Dendritic cell treated with granulocyte-macrophage colony-stimulating factor and Interleukin-4, amounts not matched to agents 40 ng/mL and 50 ng/mL, for 4 days (primary cell): ENCODE measurements around the gene OR4D1.

ENCODE experiments used
- H3K27ac Mint-ChIP-seq: one replicate; pipeline ENCODE4 v1.8.0; 2022; ENCODE audit warnings: mild to moderate bottlenecking, mixed read lengths
- H3K27me3 Mint-ChIP-seq: one replicate; pipeline ENCODE4 v1.8.0; 2022; ENCODE audit warnings: mild to moderate bottlenecking, mixed read lengths
- H3K36me3 Mint-ChIP-seq: one replicate; pipeline ENCODE4 v1.8.0; 2022; ENCODE audit warnings: low read depth, mixed read lengths
- H3K4me1 Mint-ChIP-seq: one replicate; pipeline ENCODE4 v1.8.0; 2022; ENCODE audit warnings: low read depth, mixed read lengths
- H3K4me3 Mint-ChIP-seq: one replicate; pipeline ENCODE4 v1.8.0; 2022; ENCODE audit warnings: mild to moderate bottlenecking, moderate library complexity, mixed read lengths
- H3K9me3 Mint-ChIP-seq: one replicate; pipeline ENCODE4 v1.8.0; 2022; ENCODE audit warnings: mixed read lengths
- intact Hi-C: fragments of 100-400 bp; cut with micrococcal nuclease; formaldehyde crosslinking; loops from one replicate; pipeline ENCODE4 v1.15.0; 2022

OR4D1 gene

GRCh38 chr17:58166682-58167081 lies 18.5 kb downstream of the OR4D1 start, which contains the start of gene OR4D2:
Gene OR4D2, plus strand, starts transcription at chr17:58166982. Its CDS starts 2,674 bp downstream, at chr17:58169656.
- H3K27ac Mint-ChIP-seq, result no peak within 1 kb of the TSS

GRCh38 chr17:58170622-58171021 lies 22.4 kb downstream of the OR4D1 start:
- no peaks in the 10 kb centered on the region for H3K36me3 Mint-ChIP-seq

More at GRCh38 chr17:58166682-58167081, 18.5 kb downstream of the OR4D1 start, which contains the start of gene OR4D2:
- H3K4me3 Mint-ChIP-seq, result no peak within 1 kb of the TSS
- H3K9me3 Mint-ChIP-seq, result no peaks in the 10 kb centered on the region
- no peaks in the 10 kb centered on the region for H3K36me3 Mint-ChIP-seq
- no peaks in the 10 kb centered on the region for H3K4me1 Mint-ChIP-seq
- intact Hi-C loops, result no loop called here
- H3K27me3 Mint-ChIP-seq, result peaks cover 43% of the 10 kb centered on the region

GRCh38 chr17:58172369-58173071 lies 24.3 kb downstream of the OR4D1 start:
- H3K4me1 Mint-ChIP-seq, result no peaks in the 10 kb centered on the region
- H3K36me3 Mint-ChIP-seq, result no peaks in the 10 kb centered on the region
- no peaks in the 10 kb centered on the region for H3K9me3 Mint-ChIP-seq
- no peak overlapping the region for H3K4me3 Mint-ChIP-seq
- intact Hi-C loops, result no loop called here
- peaks cover 55% of the 10 kb centered on the region for H3K27me3 Mint-ChIP-seq
- no peak overlapping the region for H3K27ac Mint-ChIP-seq

More at GRCh38 chr17:58170622-58171021, 22.4 kb downstream of the OR4D1 start:
- no peaks in the 10 kb centered on the region for H3K9me3 Mint-ChIP-seq
- no peaks in the 10 kb centered on the region for H3K4me1 Mint-ChIP-seq
- intact Hi-C loops, result no loop called here
- peaks cover 57% of the 10 kb centered on the region for H3K27me3 Mint-ChIP-seq
- no peak overlapping the region for H3K4me3 Mint-ChIP-seq
- no peak overlapping the region for H3K27ac Mint-ChIP-seq

GRCh38 chr17:58174871-58175270 lies 26.7 kb downstream of the OR4D1 start:
- Mint-ChIP-seq H3K27me3 (peaks cover 42% of the 10 kb centered on the region), H3K9me3 (no peaks in the 10 kb centered on the region), H3K27ac (no peak overlapping the region), H3K36me3 (no peaks in the 10 kb centered on the region), H3K4me1 (no peaks in the 10 kb centered on the region), H3K4me3 (no peak overlapping the region)
- intact Hi-C loops, result no loop called here

GRCh38 chr17:58176200-58176599 lies 28.0 kb downstream of the OR4D1 start:
- H3K9me3 Mint-ChIP-seq, result no peaks in the 10 kb centered on the region
- H3K27me3 Mint-ChIP-seq, result peaks cover 38% of the 10 kb centered on the region
- H3K36me3 Mint-ChIP-seq, result no peaks in the 10 kb centered on the region
- H3K4me1 Mint-ChIP-seq, result no peaks in the 10 kb centered on the region
- H3K4me3 Mint-ChIP-seq, result no peak overlapping the region
- intact Hi-C loops, result no loop called here
- no peak overlapping the region for H3K27ac Mint-ChIP-seq

- H3K36me3 Mint-ChIP-seq, result no peaks in the 10 kb centered on the region
- no peak overlapping the region for H3K4me3 Mint-ChIP-seq
- intact Hi-C loops, result no loop called here
- H3K9me3 Mint-ChIP-seq, result no peaks in the 10 kb centered on the region
- H3K27me3 Mint-ChIP-seq, result peaks cover 10% of the 10 kb centered on the region
- peaks cover 8% of the 10 kb centered on the region for H3K4me1 Mint-ChIP-seq
- no peak overlapping the region for H3K27ac Mint-ChIP-seq
Measured at GRCh38 chr17:58181796-58182195, 33.6 kb downstream of the OR4D1 start.

GRCh38 chr17:58183514-58183913 lies 35.3 kb downstream of the OR4D1 start:
- intact Hi-C loops, result no loop called here
- Mint-ChIP-seq H3K36me3 (no peaks in the 10 kb centered on the region), H3K27ac (no peak overlapping the region)

GRCh38 chr17:58184308-58184985 lies 36.3 kb downstream of the OR4D1 start:
- Mint-ChIP-seq H3K36me3 (no peaks in the 10 kb centered on the region), H3K4me3 (no peak overlapping the region), H3K27ac (no peak overlapping the region), H3K4me1 (peaks cover 8% of the 10 kb centered on the region), H3K27me3 (peaks cover 15% of the 10 kb centered on the region), H3K9me3 (no peaks in the 10 kb centered on the region)
- intact Hi-C loops, result no loop called here

More at GRCh38 chr17:58183514-58183913, 35.3 kb downstream of the OR4D1 start:
- H3K9me3 Mint-ChIP-seq, result no peaks in the 10 kb centered on the region
- H3K4me3 Mint-ChIP-seq, result no peak overlapping the region
- peaks cover 8% of the 10 kb centered on the region for H3K4me1 Mint-ChIP-seq
- H3K27me3 Mint-ChIP-seq, result peaks cover 14% of the 10 kb centered on the region

- intact Hi-C loops, result no loop called here
- H3K9me3 Mint-ChIP-seq, result no peaks in the 10 kb centered on the region
- H3K36me3 Mint-ChIP-seq, result no peaks in the 10 kb centered on the region
- peaks cover 14% of the 10 kb centered on the region for H3K4me1 Mint-ChIP-seq
- peaks cover 22% of the 10 kb centered on the region for H3K27me3 Mint-ChIP-seq
- H3K27ac Mint-ChIP-seq, result no peak overlapping the region
- H3K4me3 Mint-ChIP-seq, result no peak overlapping the region
Measured at GRCh38 chr17:58184986-58185761, 37.0 kb downstream of the OR4D1 start.

- H3K9me3 Mint-ChIP-seq, result no peaks in the 10 kb centered on the region
- H3K36me3 Mint-ChIP-seq, result no peaks in the 10 kb centered on the region
- H3K27me3 Mint-ChIP-seq, result peaks cover 26% of the 10 kb centered on the region
- H3K4me3 Mint-ChIP-seq, result no peak overlapping the region
- peaks cover 14% of the 10 kb centered on the region for H3K4me1 Mint-ChIP-seq
- no peak overlapping the region for H3K27ac Mint-ChIP-seq
- intact Hi-C loops, result no loop called here
Measured at GRCh38 chr17:58186591-58186990, 38.4 kb downstream of the OR4D1 start.

- peaks cover 15% of the 10 kb centered on the region for H3K4me1 Mint-ChIP-seq
- intact Hi-C loops, result no loop called here
- no peaks in the 10 kb centered on the region for H3K9me3 Mint-ChIP-seq
- H3K27ac Mint-ChIP-seq, result no peak overlapping the region
- H3K4me3 Mint-ChIP-seq, result no peak overlapping the region
- peaks cover 28% of the 10 kb centered on the region for H3K27me3 Mint-ChIP-seq
- no peaks in the 10 kb centered on the region for H3K36me3 Mint-ChIP-seq
Measured at GRCh38 chr17:58187063-58187462, 38.9 kb downstream of the OR4D1 start.

GRCh38 chr17:58187675-58188074 lies 39.5 kb downstream of the OR4D1 start:
- peaks cover 34% of the 10 kb centered on the region for H3K27me3 Mint-ChIP-seq
- no peaks in the 10 kb centered on the region for H3K36me3 Mint-ChIP-seq

GRCh38 chr17:58189436-58190146 lies 41.4 kb downstream of the OR4D1 start:
- H3K9me3 Mint-ChIP-seq, result no peaks in the 10 kb centered on the region
- no peak overlapping the region for H3K4me3 Mint-ChIP-seq
- peaks cover 22% of the 10 kb centered on the region for H3K4me1 Mint-ChIP-seq
- peaks cover 44% of the 10 kb centered on the region for H3K27me3 Mint-ChIP-seq
- H3K36me3 Mint-ChIP-seq, result no peaks in the 10 kb centered on the region
- intact Hi-C loops, result no loop called here
- no peak overlapping the region for H3K27ac Mint-ChIP-seq

More at GRCh38 chr17:58187675-58188074, 39.5 kb downstream of the OR4D1 start:
- Mint-ChIP-seq H3K4me1 (peaks cover 21% of the 10 kb centered on the region), H3K4me3 (no peak overlapping the region), H3K9me3 (no peaks in the 10 kb centered on the region), H3K27ac (no peak overlapping the region)
- intact Hi-C loops, result no loop called here
